HepG2 (cell line): ENCODE measurements around the gene DLG4. TPM values are rescaled to one million over a fixed set of nuclear protein-coding genes. Genes with fewer than 3 reads are reported as not detected.

ENCODE experiments used
- AGO1 ChIP-seq: fragments of 200-400 bp; formaldehyde crosslinking; IDR thresholded peaks from 2 replicates; pipeline ENCODE4 v1.6.1; 2017; ENCODE audit warnings: mild to moderate bottlenecking, low read depth, low read length, moderate library complexity; ENCODE audit not compliant: poor library complexity, severe bottlenecking
- CCDC6 ChIP-seq: sonication (generic); formaldehyde crosslinking; IDR thresholded peaks from 2 replicates; pipeline ENCODE4 v1.8.1; 2022; ENCODE audit warnings: mild to moderate bottlenecking, missing genetic modification reagents, moderate library complexity
- FOXA1 ChIP-seq, 2 experiments: fragments of 450-650 bp in 1 of 2; sonication (generic) in 1 of 2; formaldehyde crosslinking in 1 of 2; IDR thresholded peaks; 2 replicates each; pipeline versions ENCODE4 v1.4.0 to v1.6.1; 2016 to 2020; ENCODE audit warnings: missing genetic modification reagents in 1 of 2
- HBP1 ChIP-seq: IDR thresholded peaks from 2 replicates; pipeline ENCODE4 v1.6.1; 2016; ENCODE audit warnings: low read depth, control low read depth
- HMGXB4 ChIP-seq, 2 experiments: sonication (generic) in 1 of 2; formaldehyde crosslinking in 1 of 2; IDR thresholded peaks; 2 replicates each; pipeline versions ENCODE4 v1.4.0 to v1.6.1; 2018 to 2020; ENCODE audit warnings: missing genetic modification reagents in 2 of 2, borderline replicate concordance in 1 of 2, low read depth in 1 of 2, mild to moderate bottlenecking in 1 of 2, missing biosample characterization in 1 of 2
- LCORL ChIP-seq, 2 experiments: fragments of 450-650 bp in 1 of 2; sonication (generic) in 1 of 2; formaldehyde crosslinking in 1 of 2; IDR thresholded peaks; 2 replicates each; pipeline versions ENCODE4 v1.5.0 to v1.6.1; 2017 to 2020; ENCODE audit warnings: antibody characterized with exemption in 1 of 2, missing genetic modification reagents in 1 of 2
- MAFF ChIP-seq: IDR thresholded peaks from 2 replicates; pipeline ENCODE4 v1.6.1; 2011; ENCODE audit warnings: low read depth, low read length, improper control_type of control experiment
- MXI1 ChIP-seq: IDR thresholded peaks from 3 replicates; pipeline ENCODE4 v1.6.1; 2012; ENCODE audit warnings: low read depth, low read length, inconsistent platforms, borderline replicate concordance
- PATZ1 ChIP-seq: sonication (generic); formaldehyde crosslinking; IDR thresholded peaks from 2 replicates; pipeline ENCODE4 v1.4.0; 2020; ENCODE audit warnings: missing genetic modification reagents
- PRDM10 ChIP-seq: sonication (generic); formaldehyde crosslinking; IDR thresholded peaks from 2 replicates; pipeline ENCODE4 v1.4.0; 2020; ENCODE audit warnings: low read depth, missing genetic modification reagents
- RNF2 ChIP-seq: fragments of 450-650 bp; conservative IDR thresholded peaks from 2 replicates; pipeline ENCODE4 v1.6.1; 2016; ENCODE audit warnings: low read depth
- RNF219 ChIP-seq: sonication (generic); formaldehyde crosslinking; IDR thresholded peaks from 2 replicates; pipeline ENCODE4 v1.5.0; 2020; ENCODE audit warnings: mild to moderate bottlenecking, missing genetic modification reagents
- SP1 ChIP-seq, 2 experiments: fragments of 450-650 bp in 1 of 2; sonication (generic) in 1 of 2; formaldehyde crosslinking in 1 of 2; IDR thresholded peaks; 2 replicates each; pipeline versions ENCODE4 v1.4.0 to v1.6.1; 2016 to 2020; ENCODE audit warnings: missing genetic modification reagents in 1 of 2
- ZNF432 ChIP-seq: sonication (generic); formaldehyde crosslinking; IDR thresholded peaks from 2 replicates; pipeline ENCODE4 v1.5.0; 2020; ENCODE audit warnings: missing genetic modification reagents, mild to moderate bottlenecking, borderline replicate concordance
- ZNF746 ChIP-seq: sonication (generic); formaldehyde crosslinking; IDR thresholded peaks from 2 replicates; pipeline ENCODE4 v1.8.0; 2022; ENCODE audit warnings: mild to moderate bottlenecking, missing genetic modification reagents
- polyA plus RNA-seq, 8 experiments: library from polyadenylated mRNA; depleted of rRNA in 3 of 8; stranded (reverse) in 7 of 8; unstranded in 1 of 8; fragments of >200 nt; fragmentation: Illumina TruSeq in 4 of 8; extraction: Trizol in 4 of 8; gene quantifications; 2 replicates each; pipeline versions ENCODE4 v1.2.1 to v1.2.3, GENCODE V29; 2011 to 2016; ENCODE audit warnings: low read depth in 4 of 8, missing spikeins in 1 of 8, mixed read lengths in 1 of 8; ENCODE audit not compliant: insufficient read depth in 1 of 8
- total RNA-seq, 5 experiments: library from RNA; depleted of rRNA; stranded (reverse); fragments of >200 nt; fragmentation: Illumina TruSeq; extraction: Trizol; gene quantifications; 2 replicates each; pipeline ENCODE4 v1.2.3, GENCODE V29; 2016; ENCODE audit warnings: low read depth in 1 of 5

DLG4 gene
- total and polyA plus RNA-seq, 2 of the 13 experiments (the other 11 are each of a cell fraction or from before 2014, with no cell fraction given) = 0.71 to 4.3 TPM

- TF ChIP-seq HMGXB4 (CRISPR knock-in tag; IDR thresholded peaks at IDR 0.05; ENCODE audit: borderline replicate concordance in 1 of 2, low read depth in 1 of 2) = peak; percentile 94 to 96
- TF ChIP-seq RNF219 (CRISPR knock-in tag) = no peak
- peak; percentile 87; the same call in 1 of the 2 replicates for TF ChIP-seq ZNF746 (CRISPR knock-in tag)
- no peak for TF ChIP-seq RNF2
- no peak for TF ChIP-seq SP1 (IDR thresholded peaks at IDR 0.05)
- peak; percentile 63; the same call in 1 of the 2 replicates for TF ChIP-seq SP1 (CRISPR knock-in tag; IDR thresholded peaks at IDR 0.05)
- TF ChIP-seq AGO1 = peak; percentile 42
- peak; percentile 72 for TF ChIP-seq CCDC6 (CRISPR knock-in tag)
- no peak for TF ChIP-seq FOXA1 (IDR thresholded peaks at IDR 0.05)
- no peak for TF ChIP-seq FOXA1 (CRISPR knock-in tag; IDR thresholded peaks at IDR 0.05)
- TF ChIP-seq LCORL (IDR thresholded peaks at IDR 0.05) = no peak
- TF ChIP-seq LCORL (CRISPR knock-in tag; IDR thresholded peaks at IDR 0.05) = peak; percentile 79
- TF ChIP-seq PRDM10 (CRISPR knock-in tag) = peak; percentile 49; the same call in 1 of the 2 replicates
- 0 out of 2 replicates have a peak, but pooled peaks have one; percentile 22 for TF ChIP-seq HBP1
- TF ChIP-seq PATZ1 (CRISPR knock-in tag) = peak; percentile 88
- TF ChIP-seq ZNF432 (CRISPR knock-in tag) = no peak
- TF ChIP-seq MAFF = no peak
- peak; percentile 84; the same call in 2 of the 3 replicates for TF ChIP-seq MXI1
Observed at GRCh38 chr17:7252176-7253043, 32.8 kb upstream of the DLG4 start, which contains the start of gene ELP5 (continued).
